ENCODE data around the gene NLN.
"Not testable (repeated sequence)": the region's sequence is repeated elsewhere in the genome, so short reads cannot be mapped to it uniquely, and the experiment has no call there.

GRCh38 chr5:65807494-65807893 lies 85.5 kb downstream of the NLN start:
- TF ChIP-seq, protein P1, sequence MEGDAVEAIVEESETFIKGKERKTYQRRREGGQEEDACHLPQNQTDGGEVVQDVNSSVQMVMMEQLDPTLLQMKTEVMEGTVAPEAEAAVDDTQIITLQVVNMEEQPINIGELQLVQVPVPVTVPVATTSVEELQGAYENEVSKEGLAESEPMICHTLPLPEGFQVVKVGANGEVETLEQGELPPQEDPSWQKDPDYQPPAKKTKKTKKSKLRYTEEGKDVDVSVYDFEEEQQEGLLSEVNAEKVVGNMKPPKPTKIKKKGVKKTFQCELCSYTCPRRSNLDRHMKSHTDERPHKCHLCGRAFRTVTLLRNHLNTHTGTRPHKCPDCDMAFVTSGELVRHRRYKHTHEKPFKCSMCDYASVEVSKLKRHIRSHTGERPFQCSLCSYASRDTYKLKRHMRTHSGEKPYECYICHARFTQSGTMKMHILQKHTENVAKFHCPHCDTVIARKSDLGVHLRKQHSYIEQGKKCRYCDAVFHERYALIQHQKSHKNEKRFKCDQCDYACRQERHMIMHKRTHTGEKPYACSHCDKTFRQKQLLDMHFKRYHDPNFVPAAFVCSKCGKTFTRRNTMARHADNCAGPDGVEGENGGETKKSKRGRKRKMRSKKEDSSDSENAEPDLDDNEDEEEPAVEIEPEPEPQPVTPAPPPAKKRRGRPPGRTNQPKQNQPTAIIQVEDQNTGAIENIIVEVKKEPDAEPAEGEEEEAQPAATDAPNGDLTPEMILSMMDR (conservative IDR thresholded peaks at IDR 0.05 in 1 of 2, IDR thresholded peaks at IDR 0.05 in 1 of 2; ENCODE audit: low read depth in 1 of 2, low read length in 2 of 2): not testable (repeated sequence)
- not testable (repeated sequence) for TF ChIP-seq EZH2 (IDR thresholded peaks at IDR 0.05; ENCODE audit: low read length, missing control alignments)

Data from fibroblast of lung (primary cell).